K562 (cell line): ENCODE measurements around the gene DPYSL3. TPM values are rescaled to one million over a fixed set of nuclear protein-coding genes. Genes with fewer than 3 reads are reported as not detected.

ENCODE experiments used
- ATAC-seq: fragments of 200-7000 bp; cut with Tn5 transposase; 3 replicates; pipeline ENCODE4 v1.9.1; 2020; ENCODE audit warnings: moderate library complexity
- BruUV-seq: library from RNA; stranded (reverse); fragments of 400-500 nt; replicated peaks from 2 replicates; lab custom pipeline; 2021; lab: Mats Ljungman, UMichigan
- CTCF ChIA-PET: fragments of 300-600 bp; formaldehyde crosslinking; extraction: SDS; loops from one replicate; lab custom pipeline; 2021; ENCODE audit warnings: low intra/inter-chr PET ratio; lab: Yijun Ruan, JAX
- POLR2A ChIA-PET: fragments of 300-600, 350-650 bp; sonication (Branson Sonifier 250); formaldehyde crosslinking; extraction: SDS; loops from one replicate; lab custom pipeline; 2021; ENCODE audit warnings: antibody characterized with exemption, inconsistent platforms; lab: Yijun Ruan, JAX
- DNase-seq, 4 experiments: peaks; one replicate each; pipeline versions ENCODE4 v3.0.0 to v3.0.0-alpha.2; 2011 to 2018; ENCODE audit warnings: low spot score in 3 of 4, mixed read lengths in 3 of 4; ENCODE audit errors: extremely low read depth in 1 of 4
- FAIRE-seq: peaks from 2 replicates; lab custom pipeline; 2011; peaks lifted over from hg19 to GRCh38; lab: Jason Lieb, UNC
- H2AFZ ChIP-seq: 2 replicates; pipeline ENCODE4 v1.6.0; 2011; ENCODE audit warnings: low read depth, low read length, control low read depth, inconsistent platforms
- H3K27ac ChIP-seq: fragments of 200-600 bp; 3 replicates; pipeline ENCODE4 v1.8.0; 2011; ENCODE audit warnings: low read depth, mild to moderate bottlenecking, control low read depth, inconsistent platforms, low read length, moderate library complexity, mixed read lengths; ENCODE audit errors: extremely low read depth
- H3K27me3 ChIP-seq, 2 experiments: fragments of 300-600 bp in 1 of 2; 2 replicates in 1 of 2; 3 replicates in 1 of 2; pipeline versions ENCODE4 v1.6.0 to v1.8.0; 2011; ENCODE audit warnings: inconsistent platforms in 2 of 2, low read length in 2 of 2, mild to moderate bottlenecking in 1 of 2, mixed read lengths in 1 of 2, moderate library complexity in 1 of 2; ENCODE audit not compliant: control insufficient read depth in 2 of 2, insufficient read depth in 2 of 2
- H3K36me3 ChIP-seq: fragments of 300-600 bp; 3 replicates; pipeline ENCODE4 v1.8.0; 2011; ENCODE audit warnings: mild to moderate bottlenecking, low read length, inconsistent platforms; ENCODE audit not compliant: control insufficient read depth, insufficient read depth
- H3K4me1 ChIP-seq, 2 experiments: fragments of 200-600 bp in 1 of 2; replicated peaks in 1 of 2; 2 replicates in 1 of 2; 3 replicates in 1 of 2; pipeline versions ENCODE4 v1.5.1 to v1.8.0; 2011; ENCODE audit warnings: inconsistent platforms in 2 of 2, low read length in 2 of 2, mild to moderate bottlenecking in 1 of 2, mixed read lengths in 1 of 2, moderate library complexity in 1 of 2; ENCODE audit not compliant: control insufficient read depth in 2 of 2, insufficient read depth in 2 of 2
- H3K4me2 ChIP-seq: 2 replicates; pipeline ENCODE4 v1.6.1; 2011; ENCODE audit warnings: low read length, control low read depth, inconsistent platforms, mixed read lengths; ENCODE audit not compliant: insufficient read depth
- H3K4me3 ChIP-seq: fragments of 200-600 bp; sonication (generic), shearing (Covaris generic); 2 replicates; pipeline ENCODE4 v1.5.1; 2016; ENCODE audit warnings: control low read depth, inconsistent platforms
- H3K79me2 ChIP-seq: fragments of 200-600 bp; 3 replicates; pipeline ENCODE4 v1.8.0; 2011; ENCODE audit warnings: low read length, inconsistent platforms; ENCODE audit not compliant: control insufficient read depth, insufficient read depth
- H3K9ac ChIP-seq, 2 experiments: 2 replicates each; pipeline versions ENCODE4 v1.6.0 to v1.6.1; 2011; ENCODE audit warnings: low read depth in 2 of 2, low read length in 2 of 2, control low read depth in 1 of 2, inconsistent platforms in 1 of 2, mild to moderate bottlenecking in 1 of 2, mixed read lengths in 1 of 2; ENCODE audit not compliant: insufficient read depth in 1 of 2
- H3K9me1 ChIP-seq: one replicate; pipeline ENCODE4 v1.6.0; 2011; ENCODE audit warnings: inconsistent platforms, mild to moderate bottlenecking, low read length, moderate library complexity; ENCODE audit not compliant: control insufficient read depth, insufficient read depth
- H3K9me3 ChIP-seq: replicated peaks from 2 replicates; pipeline ENCODE4 v1.5.1; 2011; ENCODE audit warnings: low read depth, low read length, inconsistent platforms; ENCODE audit not compliant: control insufficient read depth, insufficient read depth
- H4K20me1 ChIP-seq: replicated peaks from 2 replicates; pipeline ENCODE4 v1.6.1; 2011; ENCODE audit warnings: low read length, inconsistent platforms, mixed read lengths; ENCODE audit not compliant: control insufficient read depth, insufficient read depth
- CTCF ChIP-seq, 3 experiments: IDR thresholded peaks in 2 of 3; conservative IDR thresholded peaks in 1 of 3; 2 replicates each; pipeline ENCODE4 v1.5.1; 2011 to 2012; ENCODE audit warnings: low read length in 3 of 3, mild to moderate bottlenecking in 3 of 3, control low read depth in 2 of 3, improper control_type of control experiment in 1 of 3, inconsistent platforms in 1 of 3, low read depth in 1 of 3, mixed read lengths in 1 of 3, moderate library complexity in 1 of 3; ENCODE audit not compliant: insufficient read depth in 2 of 3
- KDM1A ChIP-seq, 2 experiments: fragments of 450-650 bp; IDR thresholded peaks; 2 replicates each; pipeline ENCODE4 v1.6.1; 2016; ENCODE audit warnings: mild to moderate bottlenecking in 2 of 2
- RBM34 ChIP-seq: fragments of 200-400 bp; formaldehyde crosslinking; IDR thresholded peaks from 2 replicates; pipeline ENCODE4 v1.6.1; 2018; ENCODE audit warnings: low read length, borderline replicate concordance; ENCODE audit not compliant: insufficient read depth
- USF2 ChIP-seq: sonication (generic); formaldehyde crosslinking; IDR thresholded peaks from 2 replicates; pipeline ENCODE4 v1.5.0; 2020; ENCODE audit warnings: missing genetic modification reagents
- WGBS: fragments of 100-300 bp; shearing (Covaris generic); methylation state at CpG from one replicate; pipeline ENCODE4 v1.1.6; 2016; ENCODE audit warnings: low coverage, mixed read lengths; ENCODE audit not compliant: insufficient coverage; ENCODE audit errors: missing lambda C conversion rate; 5-methylcytosine and 5-hydroxymethylcytosine counted together
- in situ Hi-C: fragments of 300-500 bp; cut with MboI; formaldehyde crosslinking; loops from 4 replicates; pipeline ENCODE4 v1.15.0; 2018; ENCODE audit warnings: inconsistent platforms, mixed read lengths
- intact Hi-C: fragments of 100-400 bp; cut with micrococcal nuclease; formaldehyde crosslinking; loops from 2 replicates; pipeline ENCODE4 v1.14.2; 2022
- polyA plus RNA-seq, 8 experiments: library from polyadenylated mRNA; depleted of rRNA in 4 of 8; stranded (reverse) in 5 of 8; unstranded in 3 of 8; fragments of >200 nt; fragmentation: Nextera tagmentation in 2 of 8; fragmentation: Illumina TruSeq in 1 of 8; extraction: Ambion mirVana in 2 of 8; extraction: Trizol in 1 of 8; gene quantifications; 2 replicates each; pipeline versions ENCODE4 v1.2.1 to v1.2.3, GENCODE V29; 2011 to 2014; ENCODE audit warnings: inconsistent platforms in 1 of 8, missing spikeins in 1 of 8
- total RNA-seq, 7 experiments: library from RNA; depleted of rRNA in 6 of 7; stranded (reverse); fragments of >200 nt in 6 of 7; fragmentation: Illumina TruSeq in 2 of 7; extraction: Trizol in 2 of 7; gene quantifications; 2 replicates each; pipeline versions ENCODE4 v1.2.1 to v1.2.3, GENCODE V29; 2011 to 2021; ENCODE audit warnings: low replicate concordance in 1 of 7

Gene DPYSL3
- total and polyA plus RNA-seq, 9 of the 15 experiments (the other 6 are each of a cell fraction or from before 2014, with no cell fraction given): 0.07 to 0.55 TPM; not detected in 7

GRCh38 chr5:147398860-147399259 is 111.0 kb downstream of the DPYSL3 start:
- WGBS: under 1% methylated on average over 9 of the region's 9 CpGs
- in situ Hi-C loops: no loop called here

GRCh38 chr5:147397616-147398015 is 112.3 kb downstream of the DPYSL3 start:
- Histone ChIP-seq H3K27me3 (no peaks in the 10 kb centered on the region), H4K20me1 (no peaks in the 10 kb centered on the region), H3K9me3 (no peaks in the 10 kb centered on the region), H3K9me1 (no peaks in the 10 kb centered on the region)
- peak in 1 of 4 experiments; percentile 6 for DNase-seq
- in situ Hi-C loops: no loop called here
- under 1% methylated on average over 11 of the region's 11 CpGs for WGBS
- TF ChIP-seq RBM34 (no peak), CTCF (IDR thresholded peaks at IDR 0.05 in 2 of 3, conservative IDR thresholded peaks at IDR 0.05 in 1 of 3; ENCODE audit: insufficient read depth in 2 of 3, low read depth in 1 of 3, low read length in 3 of 3) (0 out of 6 replicates have a peak, but pooled peaks of 1 of the 3 experiments have one; percentile 26), USF2 (0 out of 2 replicates have a peak, but pooled peaks have one; percentile 26)
- TF ChIP-seq, all 486 proteins: peak for 2
- H3K4me1 ChIP-seq: no peaks in the 10 kb centered on the region
- ChIA-PET POLR2A (no interaction called here), CTCF (no interaction called here)
- no peak for FAIRE-seq
- no peak overlapping the region for H3K4me2 ChIP-seq
- H3K79me2 ChIP-seq: no peaks in the 10 kb centered on the region
- no peaks in the 10 kb centered on the region for H3K36me3 ChIP-seq
- H2AFZ ChIP-seq: no peak overlapping the region
- no TSS peak for BruUV-seq
- H3K4me3 ChIP-seq: no peak overlapping the region
- ATAC-seq: no peak
- intact Hi-C loops: loop anchor here (10.0 kb wide), 1 partner anchor 173 kb away; no protein-coding TSS in a partner anchor
- H3K27ac ChIP-seq: no peak overlapping the region
- no peak overlapping the region for H3K9ac ChIP-seq

More at GRCh38 chr5:147398860-147399259, 111.0 kb downstream of the DPYSL3 start:
- H3K36me3 ChIP-seq: no peaks in the 10 kb centered on the region
- no peaks in the 10 kb centered on the region for H3K27me3 ChIP-seq
- H3K4me3 ChIP-seq: no peak overlapping the region
- no peaks in the 10 kb centered on the region for H3K9me3 ChIP-seq
- H4K20me1 ChIP-seq: no peaks in the 10 kb centered on the region
- DNase-seq: no peak
- TF ChIP-seq KDM1A (IDR thresholded peaks at IDR 0.05): no peak
- H3K9ac ChIP-seq: no peak overlapping the region
- H3K4me2 ChIP-seq: no peak overlapping the region
- ATAC-seq: no peak
- intact Hi-C loops: loop anchor here (10.0 kb wide), 1 partner anchor 174 kb away; no protein-coding TSS in a partner anchor
- no peaks in the 10 kb centered on the region for H3K79me2 ChIP-seq
- no peak overlapping the region for H3K27ac ChIP-seq
- no TSS peak for BruUV-seq
- ChIA-PET POLR2A (no interaction called here), CTCF (no interaction called here)
- no peak overlapping the region for H2AFZ ChIP-seq
- no peaks in the 10 kb centered on the region for H3K4me1 ChIP-seq
- no peak for FAIRE-seq
- no peaks in the 10 kb centered on the region for H3K9me1 ChIP-seq
